ENCODE results near the gene TMEM164. TPM values are rescaled to one million over a fixed set of nuclear protein-coding genes. Genes with fewer than 3 reads are reported as not detected.
A peak's percentile ranks its signal among the peaks of the same experiment; 100 is the strongest.

TMEM164 gene
- total RNA-seq, 2 donors from 2014 or later: 18.0 to 20.2 TPM

GRCh38 chrX:110070970-110071369 is 68.1 kb downstream of the TMEM164 start:
- Histone ChIP-seq H3K27ac (no peak overlapping the region), H3K27me3 (replicated peaks; ENCODE audit: insufficient read depth) (no peaks in the 10 kb centered on the region), H3K4me1 (ENCODE audit: control insufficient read depth in 1 of 2, low read depth in 2 of 2) (no peaks in the 10 kb centered on the region), H3K9me3 (no peaks in the 10 kb centered on the region), H3K4me3 (no peak overlapping the region), H3K36me3 (no peaks in the 10 kb centered on the region)
- no peak for DNase-seq (ENCODE audit: low spot score)
- no peak for TF ChIP-seq CTCF (IDR thresholded peaks at IDR 0.05)
- no peak for ATAC-seq (ENCODE audit: insufficient number of reproducible peaks, low FRiP score, low read depth)

GRCh38 chrX:110081320-110081719 is 78.4 kb downstream of the TMEM164 start:
- no peaks in the 10 kb centered on the region for H3K27me3 ChIP-seq (replicated peaks; ENCODE audit: insufficient read depth)
- TF ChIP-seq CTCF (IDR thresholded peaks at IDR 0.05): no peak
- H3K4me1 ChIP-seq (ENCODE audit: control insufficient read depth in 1 of 2, low read depth in 2 of 2): peaks cover 8 to 29% of the 10 kb centered on the region in 2 donors
- H3K27ac ChIP-seq: peak overlapping the region; percentile 53
- H3K4me3 ChIP-seq: no peak overlapping the region
- H3K36me3 ChIP-seq: no peaks in the 10 kb centered on the region
- DNase-seq (ENCODE audit: low spot score): no peak
- H3K9me3 ChIP-seq: no peaks in the 10 kb centered on the region
- ATAC-seq (ENCODE audit: insufficient number of reproducible peaks, low FRiP score, low read depth): no peak

- peak overlapping the region; percentile 53 for H3K27ac ChIP-seq
Observed at GRCh38 chrX:110081740-110082139, 78.8 kb downstream of the TMEM164 start.

GRCh38 chrX:110082161-110082560 is 79.2 kb downstream of the TMEM164 start:
- Histone ChIP-seq H3K27ac (peak overlapping the region; percentile 53), H3K36me3 (no peaks in the 10 kb centered on the region), H3K9me3 (no peaks in the 10 kb centered on the region), H3K27me3 (replicated peaks; ENCODE audit: insufficient read depth) (no peaks in the 10 kb centered on the region), H3K4me3 (no peak overlapping the region), H3K4me1 (ENCODE audit: control insufficient read depth in 1 of 2, low read depth in 2 of 2) (peaks cover 8 to 35% of the 10 kb centered on the region in 2 donors)
- ATAC-seq (ENCODE audit: insufficient number of reproducible peaks, low FRiP score, low read depth) (no peak), DNase-seq (ENCODE audit: low spot score) (no peak)
- TF ChIP-seq CTCF (IDR thresholded peaks at IDR 0.05): no peak

More at GRCh38 chrX:110081740-110082139, 78.8 kb downstream of the TMEM164 start:
- H3K4me3 ChIP-seq: no peak overlapping the region
- no peaks in the 10 kb centered on the region for H3K36me3 ChIP-seq
- DNase-seq (ENCODE audit: low spot score) (no peak), ATAC-seq (ENCODE audit: insufficient number of reproducible peaks, low FRiP score, low read depth) (no peak)
- no peak for TF ChIP-seq CTCF (IDR thresholded peaks at IDR 0.05)
- no peaks in the 10 kb centered on the region for H3K9me3 ChIP-seq
- H3K27me3 ChIP-seq (replicated peaks; ENCODE audit: insufficient read depth): no peaks in the 10 kb centered on the region
- peaks cover 8 to 31% of the 10 kb centered on the region in 2 donors for H3K4me1 ChIP-seq (ENCODE audit: control insufficient read depth in 1 of 2, low read depth in 2 of 2)

- no peaks in the 10 kb centered on the region for H3K27me3 ChIP-seq (replicated peaks; ENCODE audit: insufficient read depth)
- no peak overlapping the region for H3K4me3 ChIP-seq
- peaks cover 13 to 40% of the 10 kb centered on the region in 2 donors for H3K4me1 ChIP-seq (ENCODE audit: control insufficient read depth in 1 of 2, low read depth in 2 of 2)
- H3K36me3 ChIP-seq: no peaks in the 10 kb centered on the region
- H3K9me3 ChIP-seq: no peaks in the 10 kb centered on the region
- ATAC-seq (ENCODE audit: insufficient number of reproducible peaks, low FRiP score, low read depth) (no peak), DNase-seq (ENCODE audit: low spot score) (no peak)
- H3K27ac ChIP-seq: peak overlapping the region in 1 of 2 donors; percentile 8
- no peak for TF ChIP-seq CTCF (IDR thresholded peaks at IDR 0.05)
Observed at GRCh38 chrX:110086162-110086915, 83.4 kb downstream of the TMEM164 start.

Data from thoracic aorta (tissue), 2 donors.